HG02840 (cell line): ENCODE results near the gene SH3BP5L.
A peak's percentile ranks its signal among the peaks of the same experiment; 100 is the strongest.
"Not testable (repeated sequence)": the region's sequence is repeated elsewhere in the genome, so short reads cannot be mapped to it uniquely, and the experiment has no call there.

Source experiments
- ATAC-seq: cut with Tn5 transposase; IDR thresholded peaks from one replicate; pipeline ENCODE4 v1.9.1; 2021; ENCODE audit warnings: mild to moderate bottlenecking, moderate library complexity, moderate number of reproducible peaks; ENCODE audit not compliant: unreplicated experiment, low FRiP score

SH3BP5L gene

DNA sequence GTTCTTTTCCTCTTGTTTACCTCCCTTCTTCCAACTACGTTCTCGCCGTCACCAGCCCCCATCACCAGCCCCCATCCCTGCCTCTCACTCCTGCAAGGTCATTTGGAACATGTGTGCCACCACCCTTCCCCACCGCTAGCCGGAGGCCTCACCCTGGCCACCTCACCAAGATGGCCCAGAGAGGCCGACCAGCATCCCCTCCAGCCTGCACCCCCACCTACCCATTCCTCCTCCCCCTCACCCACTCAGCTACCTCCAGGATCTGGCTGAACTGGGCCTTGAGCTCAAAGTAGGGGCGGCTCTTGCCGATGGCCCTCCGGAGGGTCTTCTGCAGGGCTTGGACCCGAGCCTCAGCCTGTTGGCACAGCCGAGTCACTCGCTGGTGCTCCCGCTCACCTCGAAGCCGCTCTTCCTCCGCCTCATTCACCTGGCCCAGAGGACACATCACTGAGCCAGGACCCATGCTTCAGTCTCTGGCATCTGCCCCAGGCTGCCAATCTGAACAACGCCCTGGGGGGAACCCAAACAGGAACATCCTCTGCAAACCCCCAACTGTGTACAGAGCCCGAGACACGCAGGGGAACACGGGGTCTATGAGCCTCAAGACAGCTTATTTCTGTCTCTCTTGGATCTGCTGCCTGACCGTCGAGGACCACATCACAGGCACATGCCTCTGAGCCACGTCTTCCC is 12.8 kb downstream of the SH3BP5L start:
- ATAC-seq = no peak

DNA sequence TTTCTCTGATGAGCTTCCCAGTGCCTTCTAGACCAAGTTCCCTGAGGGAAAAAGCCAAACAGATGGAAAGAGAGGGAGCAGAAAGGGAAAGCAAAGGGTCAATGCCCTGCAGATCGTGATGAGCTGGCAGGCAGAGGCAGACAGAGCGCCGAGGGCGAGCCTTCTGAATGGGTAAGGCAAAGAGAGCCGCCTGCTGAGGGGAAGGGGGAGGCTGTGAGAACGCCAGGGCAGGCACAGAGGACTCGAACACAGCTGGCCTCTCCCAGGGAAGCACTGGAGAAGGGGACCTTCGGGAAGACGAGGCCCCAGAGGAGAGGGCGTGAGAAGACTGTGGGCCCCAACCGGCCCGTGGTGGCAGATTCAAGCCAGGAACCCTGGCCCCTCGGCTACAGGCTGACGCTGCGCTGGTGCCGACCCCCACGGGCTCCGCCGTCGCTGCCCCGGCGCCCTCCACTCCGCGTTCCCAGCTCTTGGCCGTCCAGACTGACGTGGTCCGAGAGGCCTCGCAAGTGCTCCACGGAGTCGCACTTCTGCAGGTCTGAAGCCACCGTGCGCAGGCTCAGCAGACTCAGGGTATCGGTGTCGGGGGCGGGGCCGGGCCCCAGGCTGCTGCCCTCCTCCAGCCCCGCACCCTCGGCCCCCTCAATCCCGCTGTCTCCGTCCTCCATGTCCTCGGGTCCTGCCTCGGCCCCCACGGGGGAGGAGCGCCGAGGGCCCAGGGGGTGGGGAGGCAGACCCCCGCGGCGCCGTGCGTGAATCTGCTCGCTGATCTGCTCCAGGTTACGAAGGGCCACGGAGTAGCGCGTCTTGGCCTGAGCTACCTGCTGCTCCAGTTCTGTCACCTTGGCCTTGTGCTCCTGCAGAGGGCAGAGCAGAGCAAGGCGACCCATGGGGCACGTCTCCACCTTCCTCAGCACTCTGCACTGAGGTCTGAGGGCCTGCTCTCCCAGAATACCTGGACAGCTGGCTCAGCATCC is 13.9 kb downstream of the SH3BP5L start:
- no peak for ATAC-seq

DNA sequence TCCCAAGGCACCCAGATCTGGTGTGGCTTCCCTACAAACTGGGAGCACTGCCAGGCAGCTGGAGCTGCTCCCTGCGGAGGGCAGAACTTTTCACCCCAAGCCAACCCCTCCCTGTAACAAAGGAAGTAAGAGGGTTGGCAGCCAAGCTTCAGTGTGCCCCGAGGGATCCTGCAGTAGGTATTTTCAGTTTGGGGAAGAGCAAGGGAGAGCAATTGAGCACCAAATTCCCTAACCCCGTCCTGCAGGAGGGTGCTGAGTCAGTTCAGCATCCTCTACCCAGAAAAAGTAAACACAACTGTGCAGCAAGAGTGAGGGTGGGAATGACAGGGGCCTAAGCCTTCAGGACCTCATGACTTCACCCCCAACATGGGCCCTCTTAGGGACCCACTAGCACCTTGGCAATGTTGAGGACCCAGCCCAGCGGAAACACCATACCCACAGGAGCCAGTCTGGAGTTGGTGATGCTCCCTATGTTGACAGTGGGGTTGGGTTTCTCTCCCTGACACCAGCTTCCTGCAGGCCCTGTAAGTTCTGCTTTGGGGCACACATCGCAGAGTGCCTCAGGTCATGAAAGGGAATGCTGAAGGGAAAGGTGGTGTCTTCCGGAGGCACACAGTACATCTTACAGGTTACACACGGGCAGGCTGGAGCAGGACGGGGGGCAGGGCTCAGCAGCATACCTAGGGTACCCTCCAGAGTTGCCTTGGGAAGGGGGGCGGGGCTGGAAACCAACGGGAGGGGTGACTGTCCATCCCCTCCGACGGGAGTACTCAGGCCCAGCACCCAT is 14.8 kb downstream of the SH3BP5L start:
- ATAC-seq = no peak

DNA sequence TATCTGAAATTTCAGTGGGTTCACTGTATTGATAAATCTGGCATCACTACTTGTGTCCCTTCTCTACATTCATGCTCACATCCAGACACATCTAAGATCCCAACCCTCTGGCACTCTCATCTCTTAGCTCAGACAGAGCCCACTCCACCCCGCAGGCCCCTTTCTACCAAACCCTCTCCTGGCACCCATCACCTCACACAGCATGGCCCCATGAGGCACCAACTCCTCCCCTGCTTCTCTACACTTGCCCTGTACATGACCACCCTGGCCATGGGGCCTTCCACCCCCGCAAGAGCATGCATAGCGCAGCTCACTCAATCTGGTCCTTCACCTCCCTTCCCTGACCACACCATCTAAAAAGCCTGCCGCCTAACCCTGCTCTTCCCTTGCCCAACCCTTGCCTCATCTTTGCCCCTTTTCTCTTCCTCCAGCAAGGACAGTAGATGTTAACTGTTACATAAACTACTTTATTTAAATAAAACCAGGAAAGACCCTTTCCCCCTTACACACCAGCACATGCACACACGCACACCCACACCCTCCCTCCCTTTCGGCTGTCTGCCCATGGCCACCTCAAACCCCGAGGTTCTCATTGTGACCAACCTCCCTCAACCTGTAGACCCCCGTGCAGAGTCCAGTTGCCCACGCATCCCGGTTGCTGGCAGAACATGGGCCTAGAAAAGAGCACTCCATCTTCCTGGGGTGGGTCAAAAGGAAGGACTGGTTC is 15.6 kb downstream of the SH3BP5L start:
- ATAC-seq = no peak

DNA sequence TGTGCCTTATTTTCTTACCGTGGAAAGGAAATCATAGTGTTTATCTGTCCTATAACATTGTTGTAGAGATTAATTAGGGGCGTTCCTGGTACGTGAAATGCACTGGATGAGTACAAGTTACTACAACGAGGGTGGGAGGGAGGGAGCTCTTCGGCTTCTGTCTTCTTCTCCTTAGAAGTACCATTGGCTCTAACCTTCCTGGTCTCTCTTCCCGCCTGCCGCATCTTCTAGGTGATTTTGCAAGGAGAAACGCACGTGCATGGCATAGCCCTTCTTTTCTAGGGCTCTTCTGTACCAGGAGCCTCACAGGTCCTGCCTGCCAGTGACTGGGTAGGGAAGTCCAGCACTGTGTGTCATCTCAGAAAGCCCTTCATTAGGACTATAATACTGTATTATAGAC is 16.8 kb downstream of the SH3BP5L start:
- no peak for ATAC-seq

DNA sequence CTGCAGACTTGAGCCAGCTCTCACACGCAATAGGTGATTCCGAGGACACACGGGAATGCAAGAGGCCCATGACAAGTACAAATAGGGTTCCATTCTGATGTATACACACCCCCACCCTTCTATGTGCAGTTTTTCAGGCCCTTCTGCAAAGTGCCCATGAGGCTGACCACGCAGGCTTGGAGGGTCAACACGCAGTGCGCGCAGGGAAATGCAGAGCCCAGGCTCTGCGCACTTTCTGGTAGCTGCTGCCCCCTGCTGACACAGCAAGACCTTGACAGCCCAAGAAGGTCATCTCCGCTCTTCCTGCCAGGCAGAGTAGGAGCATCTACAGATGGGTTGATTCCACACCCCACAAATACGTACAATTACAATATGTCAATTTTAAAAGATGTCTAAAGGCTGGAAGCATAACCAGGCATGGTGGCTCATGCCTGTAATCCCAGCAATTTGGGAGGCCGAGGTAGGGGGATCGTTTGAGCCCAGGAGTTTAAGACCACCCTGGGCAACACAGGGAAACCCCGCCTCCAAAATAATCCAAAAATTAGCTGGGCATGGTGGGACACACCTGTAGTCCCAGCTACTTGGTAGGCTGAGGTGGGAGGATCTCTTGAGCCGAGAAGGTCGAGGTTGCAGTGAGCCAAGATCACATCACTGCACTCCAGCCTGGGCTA is 18.5 kb downstream of the SH3BP5L start:
- peak; percentile 55 for ATAC-seq

DNA sequence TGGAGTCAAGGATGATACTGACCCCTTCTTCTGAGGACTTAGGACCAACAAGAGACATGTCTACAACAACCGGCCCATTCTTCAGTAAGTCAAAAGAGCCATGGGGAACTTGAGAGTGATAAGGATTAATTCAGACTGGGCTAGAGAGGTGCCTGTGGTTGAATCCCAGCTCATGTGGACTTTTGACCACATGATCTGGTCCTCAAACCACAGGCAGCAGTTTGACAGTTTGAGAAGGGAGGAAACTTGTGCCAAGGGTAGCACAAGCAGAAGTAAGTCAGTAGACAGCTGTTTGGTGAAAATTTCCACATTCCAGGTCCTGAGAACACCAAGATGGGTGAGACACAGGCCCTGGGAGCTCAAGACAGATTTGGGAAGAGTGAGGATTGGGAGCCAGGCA is 19.8 kb downstream of the SH3BP5L start:
- no peak for ATAC-seq

DNA sequence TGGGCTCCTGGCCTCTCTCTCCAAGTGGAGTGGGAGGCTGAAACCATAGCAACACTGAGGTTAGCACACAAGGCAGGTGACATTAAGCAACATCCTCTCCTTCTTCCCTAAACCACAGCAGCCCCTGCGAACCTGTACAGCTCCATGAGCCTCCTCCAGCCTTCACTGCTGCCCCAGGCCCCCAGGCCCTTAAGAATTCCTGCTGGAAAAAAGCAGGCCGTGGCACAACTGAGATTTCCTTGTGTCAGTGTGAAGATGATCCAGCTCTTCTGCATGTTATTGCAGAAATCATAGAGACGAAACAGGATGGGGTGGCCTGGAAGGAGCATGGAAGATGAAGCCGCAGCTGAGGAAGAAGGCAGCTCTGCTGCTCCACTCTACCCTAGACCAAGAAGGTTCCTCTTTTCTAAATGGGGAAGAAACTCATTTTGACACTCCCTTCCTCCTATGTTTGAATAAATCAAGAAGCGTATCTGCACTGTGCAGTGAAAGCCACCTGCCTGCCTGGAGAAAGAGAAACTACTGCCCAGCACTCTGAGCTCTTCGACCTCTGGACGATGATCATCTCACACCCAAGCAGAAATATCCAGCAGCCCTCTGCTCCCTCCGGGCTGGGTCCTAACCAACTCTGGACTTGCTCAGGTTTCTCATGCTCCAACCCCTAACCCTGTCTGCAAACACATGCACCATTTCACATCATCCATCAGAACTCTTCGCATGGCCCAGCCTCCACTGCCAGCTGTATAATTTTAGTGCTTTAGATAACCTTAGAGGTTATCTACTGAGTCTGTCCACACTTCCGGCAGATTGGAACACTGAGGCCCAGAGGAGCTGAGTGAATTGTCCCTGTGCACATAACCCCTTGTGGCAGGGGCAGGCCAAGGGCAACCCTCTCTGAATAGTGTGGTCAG is 20.7 kb downstream of the SH3BP5L start:
- peak; percentile 93 for ATAC-seq

DNA sequence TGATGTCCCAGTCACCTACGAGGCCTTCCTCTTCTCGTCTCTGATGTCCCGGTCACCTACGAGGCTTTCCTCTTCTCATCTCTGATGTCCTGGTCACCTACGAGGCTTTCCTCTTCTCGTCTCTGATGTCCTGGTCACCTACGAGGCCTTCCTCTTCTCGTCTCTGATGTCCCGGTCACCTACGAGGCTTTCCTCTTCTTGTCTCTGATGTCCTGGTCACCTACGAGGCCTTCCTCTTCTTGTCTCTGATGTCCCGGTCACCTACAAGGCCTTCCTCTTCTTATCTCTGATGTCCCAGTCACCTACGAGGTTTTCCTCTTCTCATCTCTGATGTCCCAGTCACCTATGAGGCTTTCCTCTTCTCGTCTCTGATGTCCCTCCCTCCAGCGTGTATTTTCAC is 22.2 kb downstream of the SH3BP5L start:
- ATAC-seq = not testable (repeated sequence)

DNA sequence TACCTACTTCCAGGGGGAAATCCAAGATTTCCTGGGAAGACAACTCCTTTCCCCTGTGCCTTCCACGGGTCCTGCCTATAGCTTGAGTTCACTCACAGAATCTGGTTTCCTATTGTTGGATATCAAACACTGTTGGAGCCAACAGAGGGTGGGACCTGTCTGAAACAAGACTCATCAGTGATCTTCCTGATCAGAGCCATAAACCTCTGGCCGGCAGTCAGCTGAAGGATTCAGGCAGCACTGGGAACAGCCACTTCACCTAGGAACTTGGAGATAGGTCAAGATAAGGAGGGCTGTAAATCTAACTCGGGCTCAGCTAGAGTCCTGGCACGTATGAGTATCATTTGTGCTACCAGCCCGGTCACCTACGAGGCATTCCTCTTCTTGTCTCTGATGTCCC is 23.3 kb downstream of the SH3BP5L start:
- no peak for ATAC-seq

DNA sequence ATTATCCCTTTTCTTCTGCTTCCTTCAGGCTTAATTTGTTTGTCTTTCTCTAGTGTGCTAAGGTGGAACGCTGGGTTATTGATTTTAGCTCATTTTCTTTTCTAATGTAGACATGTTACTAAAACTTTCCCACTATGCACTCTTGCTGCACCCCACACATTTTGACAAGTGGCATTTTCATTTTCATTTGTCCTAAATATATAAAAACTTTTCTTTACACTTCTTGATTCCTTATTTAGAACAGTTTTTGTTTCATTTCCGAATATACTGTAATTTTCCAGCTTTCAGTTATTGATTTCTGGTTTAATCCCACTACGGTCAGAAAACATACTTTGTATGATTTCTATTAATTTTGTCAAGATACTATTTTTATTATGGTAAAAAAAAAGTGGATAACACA is 25.3 kb downstream of the SH3BP5L start:
- no peak for ATAC-seq

DNA sequence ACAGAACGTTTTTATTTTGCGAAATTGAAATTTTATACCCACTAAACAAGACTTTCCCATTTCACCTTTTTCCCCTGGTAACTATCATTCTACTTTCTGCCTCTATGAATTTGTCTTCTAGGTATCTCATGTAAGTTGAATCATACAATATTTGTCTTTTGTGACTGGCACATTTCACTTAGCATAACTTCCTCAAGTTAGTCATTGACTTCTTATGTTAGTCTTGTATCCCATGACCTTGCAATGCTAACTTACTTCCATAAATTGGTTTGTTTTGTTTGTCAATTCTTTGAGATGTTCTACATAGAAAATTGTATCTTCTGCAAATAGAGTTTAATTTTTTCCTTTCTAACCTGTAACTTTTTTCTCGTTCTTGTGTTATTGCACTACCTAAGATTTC is 26.9 kb downstream of the SH3BP5L start:
- ATAC-seq = no peak

DNA sequence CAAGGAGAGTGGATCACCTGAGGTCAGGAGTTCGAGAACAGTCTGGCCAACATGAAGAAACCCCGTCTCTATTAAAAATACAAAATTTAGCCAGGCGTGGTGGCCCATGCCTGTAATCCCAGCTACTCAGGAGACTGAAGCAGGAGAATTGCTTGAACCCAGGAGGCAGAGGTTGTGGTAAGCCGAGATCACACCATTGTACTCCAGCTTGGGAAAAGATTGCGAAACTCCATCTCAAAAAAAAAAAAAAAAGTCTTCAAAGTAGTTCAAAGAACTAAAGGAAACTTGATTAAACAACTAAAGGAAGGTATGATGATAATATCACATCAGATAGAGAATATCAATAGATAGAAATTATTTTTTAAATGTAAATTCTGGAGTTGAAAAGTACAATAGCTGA is 31.1 kb downstream of the SH3BP5L start:
- ATAC-seq = not testable (repeated sequence)

DNA sequence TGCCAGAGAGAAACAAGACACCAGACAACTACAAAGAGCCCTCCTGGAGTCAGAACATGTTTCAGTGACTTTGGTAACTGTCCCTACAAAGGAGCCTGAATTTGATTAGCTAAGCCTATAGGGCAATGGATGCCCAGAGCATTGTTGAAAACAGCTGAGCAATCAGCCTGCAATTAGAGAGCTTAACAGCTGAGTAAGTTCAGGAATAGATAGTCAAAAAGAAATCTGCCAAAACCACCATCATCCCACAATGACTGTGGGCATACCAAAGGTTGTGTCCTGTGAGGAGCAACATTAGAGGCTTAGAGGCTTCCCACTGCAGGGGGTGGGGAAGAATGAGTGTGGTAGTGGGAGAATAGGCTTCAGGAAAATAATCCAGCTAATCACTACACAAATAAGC is 32.1 kb downstream of the SH3BP5L start:
- peak; percentile 90 for ATAC-seq

DNA sequence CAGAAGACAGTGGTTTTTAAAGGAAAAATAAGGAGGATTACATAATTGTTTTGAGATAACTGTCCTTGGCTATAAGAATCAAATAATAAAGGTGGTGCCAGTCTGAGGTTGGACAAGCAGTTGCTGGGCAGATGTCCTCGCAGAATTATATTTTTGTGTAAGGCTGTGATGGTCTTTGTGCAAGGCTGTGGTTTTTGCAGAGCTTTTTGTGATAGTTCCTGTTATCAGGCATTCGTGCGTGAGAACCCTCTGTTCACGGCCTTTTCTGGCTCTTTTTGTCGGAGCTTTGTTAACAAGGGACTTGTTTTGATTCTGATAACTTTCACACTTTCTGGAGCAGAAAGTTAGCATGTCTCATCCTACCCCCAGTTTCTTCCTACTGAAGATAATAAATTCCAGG is 33.4 kb downstream of the SH3BP5L start:
- ATAC-seq = no peak

DNA sequence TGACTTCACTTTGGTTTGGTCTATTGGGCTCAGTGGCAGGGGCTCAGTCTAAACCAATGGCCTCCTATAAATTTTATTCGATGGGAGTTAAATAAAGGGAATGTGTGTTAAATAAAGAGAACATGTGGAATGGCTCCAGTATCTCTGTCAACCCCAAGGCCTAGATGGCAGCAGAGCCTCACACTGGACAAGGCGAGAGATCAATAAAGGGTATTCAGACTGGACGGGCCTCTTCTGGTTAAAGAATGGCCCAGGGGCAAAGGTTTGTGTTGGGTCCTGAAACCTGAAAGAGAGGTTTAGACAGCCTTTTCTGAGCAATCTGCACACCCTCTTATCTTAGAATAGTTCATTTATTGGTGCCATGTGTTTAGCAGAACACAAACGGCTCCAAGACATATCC is 34.7 kb downstream of the SH3BP5L start:
- ATAC-seq = no peak

DNA sequence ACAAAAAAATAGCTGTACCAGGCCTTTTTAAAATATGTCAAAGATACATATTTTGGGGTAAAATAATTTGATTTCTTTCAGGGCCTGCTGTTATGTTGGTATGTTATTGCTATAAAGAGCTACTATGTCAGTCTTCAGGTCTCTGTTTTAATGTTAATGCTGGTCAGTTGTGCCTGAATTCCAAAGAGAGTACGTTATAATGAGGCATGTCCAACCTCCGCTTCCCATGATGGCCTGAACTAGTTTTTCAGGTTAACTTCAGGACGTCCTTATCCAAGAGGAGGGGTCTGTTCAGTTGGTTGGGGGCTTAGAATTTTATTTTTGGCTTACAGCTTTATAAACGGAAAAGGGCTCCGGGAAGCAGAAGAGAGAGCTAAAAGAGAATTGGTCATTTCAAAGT is 35.3 kb downstream of the SH3BP5L start:
- no peak for ATAC-seq

DNA sequence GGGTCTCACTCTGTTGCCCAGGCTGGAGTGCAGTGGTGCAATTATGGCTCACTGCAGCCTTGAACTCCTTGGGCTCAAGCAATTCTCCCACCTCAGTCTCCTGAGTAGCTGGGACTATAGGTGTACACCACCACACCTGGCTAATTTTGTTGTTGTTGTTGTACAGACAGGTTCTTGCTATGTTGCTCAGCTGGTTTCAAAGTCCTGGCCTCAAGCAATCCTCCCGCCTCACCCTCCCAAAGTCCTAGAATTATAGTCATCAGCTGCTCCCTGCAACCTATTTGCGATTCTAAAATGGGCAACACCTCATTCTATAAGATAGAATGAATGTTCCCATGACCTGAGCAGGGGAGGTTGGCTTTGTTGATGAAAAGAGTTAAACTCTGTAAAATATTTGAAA is 36.4 kb downstream of the SH3BP5L start:
- ATAC-seq = not testable (repeated sequence)

DNA sequence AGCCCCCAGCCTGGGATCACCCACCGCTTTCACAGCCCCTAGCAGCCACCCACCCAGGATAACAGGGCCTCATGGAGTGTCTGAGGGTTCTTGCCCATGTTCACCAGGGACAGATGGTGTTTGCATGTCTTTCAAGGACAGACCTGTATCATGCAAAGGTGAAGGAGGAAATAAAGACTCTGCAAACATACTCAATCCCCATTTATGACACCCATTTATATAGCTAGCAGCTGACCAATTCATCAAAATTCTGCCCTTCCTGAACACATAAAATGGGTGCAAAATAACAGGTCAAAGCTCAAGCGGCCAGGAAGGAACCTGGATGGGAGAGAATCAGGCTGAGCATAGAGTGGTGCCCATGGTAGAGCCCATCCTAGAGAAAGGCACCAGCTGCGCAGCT is 37.4 kb downstream of the SH3BP5L start:
- ATAC-seq = no peak
